ENCODE data around the gene ZNF302.
"Not testable (repeated sequence)": the region's sequence is repeated elsewhere in the genome, so short reads cannot be mapped to it uniquely, and the experiment has no call there.

ZNF302 gene

GRCh38 chr19:34671972-34672371 is 5.5 kb upstream of the ZNF302 start:
- DNase-seq (ENCODE audit: low read depth, low spot score) = no peak

- DNase-seq (ENCODE audit: low read depth, low spot score) = no peak
Measured at GRCh38 chr19:34673590-34673989, 3.9 kb upstream of the ZNF302 start.

- no peak for DNase-seq (ENCODE audit: low read depth, low spot score)
Measured at GRCh38 chr19:34675250-34675649, 2.2 kb upstream of the ZNF302 start.

GRCh38 chr19:34675919-34676318 is 1.6 kb upstream of the ZNF302 start:
- DNase-seq (ENCODE audit: low read depth, low spot score) = no peak

GRCh38 chr19:34676697-34677385 is 637 bp upstream of the ZNF302 start, which contains the start of gene SCGB2B2:
SCGB2B2 (minus strand) TSS chr19:34677159; CDS start chr19:34594563, 82,596 bp downstream.
- DNase-seq (ENCODE audit: low read depth, low spot score) = no peak

GRCh38 chr19:34678085-34678412 is 571 bp downstream of the ZNF302 start:
- no peak for DNase-seq (ENCODE audit: low read depth, low spot score)

GRCh38 chr19:34678421-34678820 is 943 bp downstream of the ZNF302 start:
- no peak for DNase-seq (ENCODE audit: low read depth, low spot score)

- DNase-seq (ENCODE audit: low read depth, low spot score) = no peak
Measured at GRCh38 chr19:34681478-34681877, 4.0 kb downstream of the ZNF302 start.

GRCh38 chr19:34685266-34685665 is 7.8 kb downstream of the ZNF302 start:
- DNase-seq (ENCODE audit: low read depth, low spot score) = not testable (repeated sequence)

GRCh38 chr19:34686455-34686854 is 9.0 kb downstream of the ZNF302 start:
- DNase-seq (ENCODE audit: low read depth, low spot score) = no peak

- no peak for DNase-seq (ENCODE audit: low read depth, low spot score)
Measured at GRCh38 chr19:34687348-34687747, 9.9 kb downstream of the ZNF302 start.

- no peak for DNase-seq (ENCODE audit: low read depth, low spot score)
Measured at GRCh38 chr19:34688592-34688991, 11.1 kb downstream of the ZNF302 start.

- no peak for DNase-seq (ENCODE audit: low read depth, low spot score)
Measured at GRCh38 chr19:34690372-34690771, 12.9 kb downstream of the ZNF302 start.

GRCh38 chr19:34692549-34692948 is 15.1 kb downstream of the ZNF302 start:
- DNase-seq (ENCODE audit: low read depth, low spot score) = no peak

GRCh38 chr19:34707661-34708060 is 30.2 kb downstream of the ZNF302 start:
- no peak for DNase-seq (ENCODE audit: low read depth, low spot score)

- DNase-seq (ENCODE audit: low read depth, low spot score) = no peak
Measured at GRCh38 chr19:34711890-34712289, 34.4 kb downstream of the ZNF302 start.

GRCh38 chr19:34712395-34713261 is 35.1 kb downstream of the ZNF302 start:
- DNase-seq (ENCODE audit: low read depth, low spot score) = no peak

- no peak for DNase-seq (ENCODE audit: low read depth, low spot score)
Measured at GRCh38 chr19:34713262-34713637, 35.8 kb downstream of the ZNF302 start.

GRCh38 chr19:34715357-34715756 is 37.9 kb downstream of the ZNF302 start:
- no peak for DNase-seq (ENCODE audit: low read depth, low spot score)

GRCh38 chr19:34722353-34722752 is 44.9 kb downstream of the ZNF302 start:
- DNase-seq (ENCODE audit: low read depth, low spot score) = no peak

- DNase-seq (ENCODE audit: low read depth, low spot score) = no peak
Measured at GRCh38 chr19:34725400-34725799, 47.9 kb downstream of the ZNF302 start.

GRCh38 chr19:34731019-34731829 is 53.7 kb downstream of the ZNF302 start:
- no peak for DNase-seq (ENCODE audit: low read depth, low spot score)

Measured in brain pericyte (primary cell).